HepG2 (cell line): ENCODE results near the gene PEAR1. TPM values are rescaled to one million over a fixed set of nuclear protein-coding genes. Genes with fewer than 3 reads are reported as not detected.

Source experiments
- ATAC-seq: fragments of 200-7000 bp; cut with Tn5 transposase; 3 replicates; pipeline ENCODE4 v1.9.1; 2020; ENCODE audit warnings: mild to moderate bottlenecking, moderate library complexity
- BruUV-seq: library from RNA; stranded (reverse); fragments of 400-500 nt; replicated peaks from 2 replicates; lab custom pipeline; 2021; lab: Mats Ljungman, UMichigan
- CTCF ChIA-PET: fragments of 300-600 bp; formaldehyde crosslinking; extraction: SDS; loops from one replicate; lab custom pipeline; 2021; ENCODE audit warnings: low total read pairs, inconsistent platforms, low intra/inter-chr PET ratio; lab: Yijun Ruan, JAX
- POLR2A ChIA-PET: fragments of 350-600 bp; sonication (Branson Sonifier 250); formaldehyde crosslinking; loops from one replicate; lab custom pipeline; 2020; ENCODE audit warnings: antibody characterized with exemption, inconsistent platforms; lab: Yijun Ruan, JAX
- DNase-seq: peaks from one replicate; pipeline ENCODE4 v3.0.0-alpha.2; 2015; ENCODE audit warnings: low spot score
- FAIRE-seq: peaks from 3 replicates; lab custom pipeline; 2011; peaks lifted over from hg19 to GRCh38; lab: Jason Lieb, UNC
- H2AFZ ChIP-seq: one replicate; pipeline ENCODE4 v1.6.1; 2011; ENCODE audit warnings: low read length, inconsistent platforms
- H3K27ac ChIP-seq: fragments of 300-600 bp; 3 replicates; pipeline ENCODE4 v1.8.0; 2011; ENCODE audit warnings: mixed run types, mild to moderate bottlenecking, mixed read lengths, low read length, inconsistent platforms; ENCODE audit not compliant: insufficient read depth; ENCODE audit errors: extremely low read length
- H3K27me3 ChIP-seq, 2 experiments: fragments of 200-600 bp in 1 of 2; 2 replicates in 1 of 2; 3 replicates in 1 of 2; pipeline versions ENCODE4 v1.6.0 to v1.8.0; 2011; ENCODE audit warnings: low read length in 2 of 2, mild to moderate bottlenecking in 2 of 2, moderate library complexity in 2 of 2, inconsistent platforms in 1 of 2; ENCODE audit not compliant: insufficient read depth in 2 of 2, control insufficient read depth in 1 of 2
- H3K36me3 ChIP-seq, 2 experiments: fragments of 200-600 bp in 1 of 2; replicated peaks in 1 of 2; 2 replicates in 1 of 2; 3 replicates in 1 of 2; pipeline versions ENCODE4 v1.5.1 to v1.8.0; 2011; ENCODE audit warnings: low read length in 2 of 2, inconsistent platforms in 1 of 2; ENCODE audit not compliant: insufficient read depth in 2 of 2, control insufficient read depth in 1 of 2
- H3K4me1 ChIP-seq: 2 replicates; pipeline ENCODE4 v1.5.1; 2012; ENCODE audit warnings: low read length, inconsistent platforms; ENCODE audit not compliant: insufficient read depth
- H3K4me2 ChIP-seq: 2 replicates; pipeline ENCODE4 v1.6.0; 2011; ENCODE audit warnings: low read depth, low read length, inconsistent platforms
- H3K4me3 ChIP-seq, 3 experiments: fragments of 200-600 bp in 1 of 3; sonication (generic), shearing (Covaris generic) in 1 of 3; replicated peaks in 1 of 3; 2 replicates each; pipeline ENCODE4 v1.5.1; 2011 to 2016; ENCODE audit warnings: low read length in 3 of 3, inconsistent platforms in 2 of 3, low read depth in 2 of 3, mild to moderate bottlenecking in 2 of 3, control low read depth in 1 of 3, mixed read lengths in 1 of 3; ENCODE audit not compliant: insufficient read depth in 1 of 3
- H3K79me2 ChIP-seq: one replicate; pipeline ENCODE4 v1.6.1; 2011; ENCODE audit warnings: low read length, inconsistent platforms; ENCODE audit not compliant: insufficient read depth
- H3K9ac ChIP-seq: 2 replicates; pipeline ENCODE4 v1.6.0; 2011; ENCODE audit warnings: mild to moderate bottlenecking, low read depth, low read length, inconsistent platforms; ENCODE audit not compliant: insufficient read depth
- H3K9me3 ChIP-seq: 2 replicates; pipeline ENCODE4 v1.5.1; 2012; ENCODE audit warnings: mild to moderate bottlenecking, low read length
- H4K20me1 ChIP-seq: 2 replicates; pipeline ENCODE4 v1.6.0; 2011; ENCODE audit warnings: inconsistent platforms, mild to moderate bottlenecking, low read length, moderate library complexity; ENCODE audit not compliant: insufficient read depth
- ATF3 ChIP-seq: sonication (generic); formaldehyde crosslinking; IDR thresholded peaks from 2 replicates; pipeline ENCODE4 v1.4.0; 2020; ENCODE audit warnings: missing genetic modification reagents
- BATF2 ChIP-seq: sonication (generic); formaldehyde crosslinking; IDR thresholded peaks from 2 replicates; pipeline ENCODE4 v1.8.0; 2022; ENCODE audit warnings: mild to moderate bottlenecking, missing genetic modification reagents, moderate library complexity
- FUBP1 ChIP-seq: sonication (generic); formaldehyde crosslinking; IDR thresholded peaks from 2 replicates; pipeline ENCODE4 v1.5.1; 2020; ENCODE audit warnings: missing genetic modification reagents, mild to moderate bottlenecking, borderline replicate concordance
- HOXA5 ChIP-seq: sonication (generic); formaldehyde crosslinking; IDR thresholded peaks from 2 replicates; pipeline ENCODE4 v1.4.0; 2020; ENCODE audit warnings: missing genetic modification reagents
- MAFF ChIP-seq: IDR thresholded peaks from 2 replicates; pipeline ENCODE4 v1.6.1; 2011; ENCODE audit warnings: low read depth, low read length, improper control_type of control experiment
- RORA ChIP-seq: sonication (generic); formaldehyde crosslinking; IDR thresholded peaks from 2 replicates; pipeline ENCODE4 v1.5.0; 2020; ENCODE audit warnings: mild to moderate bottlenecking, missing genetic modification reagents, moderate library complexity
- SIX1 ChIP-seq: sonication (generic); formaldehyde crosslinking; IDR thresholded peaks from 2 replicates; pipeline ENCODE4 v1.4.0; 2020; ENCODE audit warnings: missing genetic modification reagents, borderline replicate concordance
- SUZ12 ChIP-seq: fragments of 150-350 bp; IDR thresholded peaks from 2 replicates; pipeline ENCODE4 v1.6.1; 2014; ENCODE audit warnings: low read depth, low read length
- TAF15 ChIP-seq: fragments of 200-400 bp; formaldehyde crosslinking; IDR thresholded peaks from one replicate; pipeline ENCODE4 v1.6.1; 2018; ENCODE audit warnings: mild to moderate bottlenecking, low read depth, low read length; ENCODE audit not compliant: poor library complexity, severe bottlenecking
- YY1 ChIP-seq: IDR thresholded peaks from 2 replicates; pipeline ENCODE4 v1.6.1; 2011; ENCODE audit warnings: low read length, low read depth, moderate library complexity, mild to moderate bottlenecking; ENCODE audit not compliant: insufficient read depth, insufficient replicate concordance
- ZNF205 ChIP-seq: IDR thresholded peaks from 2 replicates; pipeline ENCODE4 v1.6.1; 2018; ENCODE audit warnings: missing biosample characterization, missing genetic modification reagents
- ZNF256 ChIP-seq: sonication (generic); formaldehyde crosslinking; conservative IDR thresholded peaks from 2 replicates; pipeline ENCODE4 v1.4.0; 2020; ENCODE audit warnings: missing genetic modification reagents
- WGBS: methylation state at CpG from one replicate; pipeline ENCODE4 v1.1.6; 2017; ENCODE audit warnings: low lambda C conversion rate; 5-methylcytosine and 5-hydroxymethylcytosine counted together
- in situ Hi-C: cut with HindIII; loops from 2 replicates; pipeline ENCODE4 v1.10.0; 2017; ENCODE audit warnings: low pct_unique_long_range_greater_than_20kb; ENCODE audit not compliant: extremely low pct_ligation_motif_present
- intact Hi-C: fragments of 100-400 bp; cut with micrococcal nuclease; formaldehyde crosslinking; loops from one replicate; pipeline ENCODE4 v1.10.0; 2022; ENCODE audit not compliant: unreplicated experiment
- polyA plus RNA-seq, 8 experiments: library from polyadenylated mRNA; depleted of rRNA in 3 of 8; stranded (reverse) in 7 of 8; unstranded in 1 of 8; fragments of >200 nt; fragmentation: Illumina TruSeq in 4 of 8; extraction: Trizol in 4 of 8; gene quantifications; 2 replicates each; pipeline versions ENCODE4 v1.2.1 to v1.2.3, GENCODE V29; 2011 to 2016; ENCODE audit warnings: low read depth in 4 of 8, missing spikeins in 1 of 8, mixed read lengths in 1 of 8; ENCODE audit not compliant: insufficient read depth in 1 of 8
- total RNA-seq, 5 experiments: library from RNA; depleted of rRNA; stranded (reverse); fragments of >200 nt; fragmentation: Illumina TruSeq; extraction: Trizol; gene quantifications; 2 replicates each; pipeline ENCODE4 v1.2.3, GENCODE V29; 2016; ENCODE audit warnings: low read depth in 1 of 5

PEAR1 gene
- total and polyA plus RNA-seq, 2 of the 13 experiments (the other 11 are each of a cell fraction or from before 2014, with no cell fraction given): 0.27 to 0.41 TPM

- no peak for TF ChIP-seq YY1
- TF ChIP-seq FUBP1 (CRISPR knock-in tag): no peak
- no peak for TF ChIP-seq ZNF256 (CRISPR knock-in tag)
- no peak for TF ChIP-seq HOXA5 (CRISPR knock-in tag)
- no peak for TF ChIP-seq ATF3 (CRISPR knock-in tag)
- TF ChIP-seq SUZ12: no peak
- no peak for TF ChIP-seq RORA
- no peak for TF ChIP-seq SIX1 (CRISPR knock-in tag)
- no peak for TF ChIP-seq ZNF205 (CRISPR knock-in tag)
- TF ChIP-seq BATF2 (CRISPR knock-in tag): no peak
- TF ChIP-seq TAF15: no peak
- TF ChIP-seq MAFF: no peak
- TF ChIP-seq, all 625 proteins: peak for 0
- Histone ChIP-seq H3K4me1 (no peaks in the 10 kb centered on the region), H3K79me2 (no peaks in the 10 kb centered on the region), H3K4me2 (no peak overlapping the region), H2AFZ (no peak overlapping the region), H3K9me3 (no peaks in the 10 kb centered on the region), H3K4me3 (no peak overlapping the region), H3K36me3 (no peaks in the 10 kb centered on the region), H3K27ac (no peak overlapping the region), H4K20me1 (no peaks in the 10 kb centered on the region), H3K9ac (no peak overlapping the region), H3K27me3 (peaks cover 20 to 92% of the 10 kb centered on the region in 2 experiments)
- 23% methylated on average over 12 of the region's 21 CpGs for WGBS
- ATAC-seq (no peak), FAIRE-seq (no peak), DNase-seq (no peak)
- ChIA-PET CTCF (no interaction called here), POLR2A (no interaction called here)
- intact Hi-C loops: no loop called here
- no TSS peak for BruUV-seq
- in situ Hi-C loops: no loop called here
Measured at GRCh38 chr1:156879876-156880275, 13.6 kb upstream of the PEAR1 start.
